HG02759 (cell line): ENCODE results near the gene TSC22D1.
"Not testable (repeated sequence)": the region's sequence is repeated elsewhere in the genome, so short reads cannot be mapped to it uniquely, and the experiment has no call there.

Source experiments
- ATAC-seq: cut with Tn5 transposase; IDR thresholded peaks from one replicate; pipeline ENCODE4 v1.9.1; 2021; ENCODE audit warnings: mild to moderate bottlenecking, moderate library complexity; ENCODE audit not compliant: unreplicated experiment

The TSC22D1 gene

DNA sequence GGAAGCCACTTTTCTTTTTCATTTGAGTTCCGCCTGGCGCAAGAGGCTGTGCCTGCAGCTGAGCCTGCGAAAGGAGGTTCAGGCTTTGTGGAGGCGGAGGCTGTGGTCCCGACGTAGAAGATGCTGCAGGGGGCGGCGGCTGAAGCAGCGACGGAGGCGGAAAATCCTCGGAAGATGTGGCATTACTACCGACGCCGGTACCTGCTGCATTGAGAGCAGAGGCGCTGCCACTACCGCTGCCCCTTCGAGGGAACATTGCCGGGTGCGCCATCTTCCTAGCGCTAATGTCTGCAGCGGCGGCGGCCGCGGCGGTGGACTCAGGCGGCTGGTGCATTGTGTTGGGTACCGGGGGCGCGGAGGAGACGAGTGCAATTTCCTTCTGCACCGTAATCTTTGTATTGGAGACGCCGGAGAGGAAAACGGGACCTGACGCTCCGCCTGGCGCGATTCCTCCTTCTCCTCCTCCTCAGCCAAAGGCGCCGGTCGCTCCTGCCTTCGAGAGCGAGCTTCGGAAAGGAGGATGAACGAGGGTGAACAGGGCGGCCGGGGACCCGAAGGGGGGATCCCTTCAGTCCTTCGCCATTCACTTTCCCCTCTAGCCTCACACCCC lies at the start of gene TSC22D1:
TSC22D1 (minus strand) TSS at position 590 of the 610 bp plus-strand sequence; CDS start at position 334, 256 bp downstream.
- no peak for ATAC-seq

DNA sequence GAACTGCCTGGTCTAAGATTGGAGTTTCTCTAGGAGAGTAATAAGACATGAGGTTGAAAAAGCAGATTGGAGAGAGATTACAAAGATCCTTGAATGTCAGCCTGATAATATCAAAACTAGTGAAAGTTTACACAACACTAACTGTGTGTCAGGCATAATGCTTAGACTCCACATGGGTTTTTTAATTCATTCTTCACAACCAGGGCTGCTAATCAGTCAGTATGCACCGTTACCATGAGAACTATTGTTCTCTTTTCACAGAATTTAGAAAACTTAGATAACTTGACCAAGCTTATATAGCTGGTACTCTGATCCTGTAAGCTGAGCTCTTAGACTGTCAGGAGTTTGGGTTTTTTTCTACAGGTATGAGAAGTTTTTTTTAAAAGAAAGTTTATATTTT lies 46.6 kb upstream of the TSC22D1 start:
- ATAC-seq, result no peak

DNA sequence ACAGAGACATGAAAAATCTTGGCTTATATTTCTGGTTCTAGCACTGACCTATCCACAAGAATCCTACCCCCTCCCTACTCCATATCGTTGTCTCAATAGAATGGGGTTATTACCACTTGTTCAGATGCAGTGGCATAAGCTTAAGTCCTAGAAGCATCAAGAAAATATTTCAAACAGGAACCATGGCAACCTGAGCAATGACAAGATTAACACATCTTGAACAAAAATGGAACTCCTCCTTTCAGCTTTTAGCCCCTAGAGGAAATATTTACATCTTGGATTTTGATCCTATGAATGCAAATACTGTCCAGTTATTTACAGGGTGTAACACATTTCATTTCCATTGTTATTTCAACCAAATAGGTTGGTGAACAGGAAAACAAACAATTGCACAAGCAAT lies 46.1 kb upstream of the TSC22D1 start:
- no peak for ATAC-seq

DNA sequence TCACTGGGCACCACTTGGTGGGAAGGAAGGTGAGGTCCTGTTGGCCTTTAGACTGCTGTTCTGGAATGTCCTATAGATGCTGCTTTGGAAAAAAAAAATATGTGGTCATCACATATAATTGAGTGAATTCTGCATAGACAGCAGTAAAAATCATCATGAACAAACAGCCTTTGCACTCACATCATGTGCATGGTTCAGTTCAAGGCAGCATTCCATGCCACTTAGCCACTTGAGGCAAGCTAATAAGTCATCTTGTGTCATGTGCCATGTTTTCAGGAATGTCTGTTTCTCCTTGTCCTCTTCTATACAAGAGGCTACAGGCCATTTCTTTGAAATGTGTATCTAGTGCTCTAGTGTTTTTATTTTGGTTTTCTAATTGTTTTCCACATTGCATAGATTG lies 43.9 kb upstream of the TSC22D1 start:
- ATAC-seq, result no peak

- ATAC-seq, result no peak
Measured at GRCh38 chr13:44619651-44620050, 43.5 kb upstream of the TSC22D1 start.

DNA sequence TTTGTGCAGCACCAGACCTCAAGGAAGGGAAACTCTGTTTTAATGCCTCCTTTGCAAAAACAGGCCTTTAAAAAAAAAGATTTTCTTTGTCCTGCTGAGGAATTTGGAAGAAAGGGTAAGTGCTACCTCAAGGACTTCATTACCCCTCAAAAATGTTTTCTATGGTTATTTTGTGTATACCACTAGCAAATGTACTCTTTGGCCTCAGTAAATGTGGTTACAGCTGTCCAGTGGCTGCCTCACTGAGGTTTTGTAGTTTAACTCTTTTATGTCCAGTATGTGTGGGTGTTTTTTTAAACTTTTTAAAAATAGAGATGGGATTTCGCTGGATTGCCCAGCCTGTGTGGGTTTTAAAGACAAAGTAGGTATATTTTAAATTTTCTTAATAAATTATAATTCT lies 42.2 kb upstream of the TSC22D1 start:
- no peak for ATAC-seq

GRCh38 chr13:44617648-44618047 lies 41.5 kb upstream of the TSC22D1 start:
- ATAC-seq, result no peak

DNA sequence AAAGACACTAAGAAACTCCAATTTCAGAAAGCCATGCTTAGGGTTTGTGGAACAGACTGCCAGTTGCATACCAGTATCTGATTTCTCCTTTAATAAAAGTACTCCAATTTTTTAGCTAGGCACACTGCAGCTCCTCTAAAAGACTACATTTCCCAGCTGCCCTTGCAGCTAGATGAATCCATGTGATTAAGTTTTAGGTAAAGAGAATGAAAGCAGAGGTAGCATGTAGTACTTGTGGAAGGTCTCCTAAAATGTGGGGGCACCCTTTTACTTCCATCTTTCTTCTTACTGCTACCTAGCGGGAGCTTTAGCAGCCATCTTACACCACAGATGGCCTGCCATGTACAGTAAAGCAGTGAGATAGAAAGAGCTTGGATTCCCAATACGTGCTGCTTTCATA lies 33.0 kb upstream of the TSC22D1 start:
- ATAC-seq, result no peak

DNA sequence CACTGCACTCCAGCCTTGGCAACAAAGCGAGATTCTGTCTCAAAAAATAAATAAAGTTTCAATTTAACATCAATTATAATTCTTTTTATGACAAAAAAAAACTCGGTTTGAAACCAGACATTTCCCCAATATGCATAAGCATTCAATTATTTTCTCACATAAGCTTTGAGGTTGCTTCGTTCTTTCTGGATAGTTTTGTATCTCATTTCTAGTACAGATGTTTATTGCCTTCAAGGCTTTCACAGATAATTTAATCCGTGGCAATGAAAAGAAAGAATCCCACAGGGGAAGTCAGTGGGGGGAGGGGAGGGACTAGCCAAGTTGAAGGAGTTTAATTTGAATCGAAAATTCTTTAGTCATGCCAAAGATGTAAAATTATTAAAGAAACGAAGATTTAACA lies 29.6 kb upstream of the TSC22D1 start:
- no peak for ATAC-seq

DNA sequence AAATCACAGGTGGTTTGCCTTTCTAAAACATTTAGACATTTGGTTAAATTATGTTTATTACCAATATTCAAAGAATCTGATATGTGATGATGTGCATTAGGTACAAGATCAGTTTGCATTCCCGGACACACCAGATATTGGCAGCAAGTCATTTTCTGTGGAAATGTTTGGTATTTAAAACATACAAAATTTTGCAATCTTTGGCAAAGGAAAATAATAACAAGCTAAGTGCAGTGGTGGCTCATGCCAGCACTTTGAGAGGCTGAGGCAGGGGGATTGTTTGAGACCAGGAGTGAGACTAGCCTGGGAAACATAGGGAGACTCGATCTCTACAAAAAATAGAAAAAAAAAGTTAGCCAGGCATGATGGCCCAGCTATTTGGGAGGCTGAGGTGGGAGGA lies 29.1 kb upstream of the TSC22D1 start:
- no peak for ATAC-seq

- ATAC-seq, result no peak
Measured at GRCh38 chr13:44601586-44601985, 25.5 kb upstream of the TSC22D1 start.

GRCh38 chr13:44593861-44594592 lies 17.9 kb upstream of the TSC22D1 start:
- ATAC-seq, result not testable (repeated sequence)

- ATAC-seq, result no peak
Measured at GRCh38 chr13:44592216-44592847, 16.2 kb upstream of the TSC22D1 start.

GRCh38 chr13:44591316-44591715 lies 15.2 kb upstream of the TSC22D1 start:
- ATAC-seq, result no peak

- ATAC-seq, result no peak
Measured at GRCh38 chr13:44583137-44583536, 7.0 kb upstream of the TSC22D1 start.

GRCh38 chr13:44578067-44578400 lies 1.9 kb upstream of the TSC22D1 start:
- no peak for ATAC-seq

DNA sequence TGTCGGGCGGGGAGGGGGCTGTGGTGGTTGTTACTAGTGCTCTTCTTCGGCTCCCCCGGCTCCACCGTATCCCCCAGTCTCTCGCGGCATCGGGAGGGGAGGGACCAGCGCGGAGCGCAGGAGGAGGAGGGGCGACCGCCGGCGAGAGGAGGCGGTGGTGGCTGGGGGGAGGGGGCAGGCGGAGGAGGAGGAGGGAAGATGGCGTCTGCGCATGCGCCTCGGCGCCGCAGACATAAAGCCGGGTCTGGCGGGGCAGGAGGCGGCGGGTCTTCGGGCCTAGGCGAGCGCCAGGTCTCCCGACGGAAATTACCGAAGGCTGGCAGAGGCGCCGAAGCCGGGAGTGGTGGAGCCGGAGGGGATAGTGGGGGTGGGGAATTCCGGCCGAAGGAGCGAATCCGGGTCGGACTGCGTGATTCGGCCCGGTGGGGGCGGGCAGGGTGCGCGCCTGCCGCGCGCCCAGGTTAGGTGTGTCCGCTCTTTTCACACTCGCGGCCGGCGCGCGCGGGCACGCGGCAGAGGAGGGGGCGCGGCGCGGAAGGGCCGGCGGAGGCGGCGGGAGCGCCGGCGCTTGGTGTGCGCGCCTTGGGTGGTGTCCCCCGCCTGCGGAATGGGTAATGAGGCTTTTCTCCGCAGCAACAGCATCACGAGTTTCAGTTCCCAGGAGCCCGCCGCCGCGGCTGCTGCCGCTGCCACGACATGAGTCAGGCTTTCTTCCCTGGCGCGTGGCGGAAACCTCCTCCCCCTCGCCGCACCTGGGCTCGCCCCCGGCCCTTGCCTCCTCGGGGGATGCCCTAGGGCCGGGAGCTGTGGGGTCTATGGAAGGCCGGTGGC lies 1.3 kb upstream of the TSC22D1 start:
- peak; percentile 69 for ATAC-seq

DNA sequence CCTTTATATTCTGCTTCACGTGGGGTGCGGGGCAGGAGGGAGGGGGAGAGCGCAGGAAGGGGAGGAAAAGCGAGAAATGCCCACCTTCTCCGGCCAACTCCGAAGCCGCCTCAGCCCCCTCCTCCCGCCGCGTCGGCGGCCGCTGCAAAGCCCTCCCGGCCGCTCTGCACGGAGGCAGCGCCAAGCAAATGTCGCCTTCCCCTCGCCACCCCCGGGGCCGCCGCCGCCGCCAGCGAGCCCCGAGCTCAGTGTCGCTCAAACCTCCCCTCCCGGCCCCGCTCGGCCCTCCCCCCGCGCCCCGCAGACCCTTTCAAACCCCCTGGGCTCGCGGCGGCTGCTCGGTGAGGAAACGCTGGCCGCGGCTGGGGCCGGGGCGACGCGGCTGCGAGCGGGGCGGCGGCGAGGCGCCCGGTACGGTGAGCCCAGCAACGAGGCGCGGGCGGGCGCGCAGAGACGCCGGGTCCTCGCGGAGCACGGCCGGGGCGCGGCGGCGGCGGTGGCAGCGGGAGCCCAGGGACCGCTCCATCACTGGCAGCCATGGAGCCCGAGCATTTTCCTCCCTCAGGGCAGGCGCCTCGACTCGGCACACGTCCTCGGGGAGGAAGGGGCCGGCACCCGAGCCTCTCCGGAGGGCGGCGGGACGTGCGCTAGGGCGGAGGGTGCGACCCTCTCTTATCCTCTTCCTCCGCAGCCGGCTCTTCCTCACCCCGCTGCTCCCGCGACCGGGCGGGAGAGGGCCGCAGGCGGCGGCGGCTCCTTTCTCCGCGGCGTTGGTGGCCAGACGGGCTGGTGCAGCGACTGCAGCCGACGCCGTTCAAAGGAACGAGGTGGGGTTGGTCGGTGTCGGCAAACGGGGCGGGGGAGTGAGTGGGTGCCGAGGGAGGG lies 463 bp upstream of the TSC22D1 start:
- ATAC-seq, result peak; percentile 21

GRCh38 chr13:44575035-44575434 lies 1.1 kb downstream of the TSC22D1 start:
- ATAC-seq, result no peak

DNA sequence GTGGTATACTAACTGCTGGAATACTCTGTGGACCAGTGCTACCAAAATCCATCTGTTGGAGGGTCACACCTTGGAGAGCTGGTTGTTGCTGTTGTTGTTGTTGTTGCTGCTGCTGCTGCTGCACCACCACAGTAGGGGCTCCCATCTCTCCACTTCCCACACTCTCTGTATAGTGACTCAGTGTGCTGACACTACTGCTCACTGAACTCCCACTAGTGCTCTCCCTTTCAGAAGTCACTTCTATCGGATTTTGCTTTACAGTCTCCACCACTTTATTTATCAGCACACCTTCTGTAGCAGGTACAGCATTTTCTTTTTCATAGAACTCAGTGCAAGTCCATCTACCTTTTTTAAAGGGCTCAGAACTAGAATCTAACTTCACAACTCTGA lies 1.7 kb downstream of the TSC22D1 start:
- no peak for ATAC-seq
